OCI-LY1 (cell line): ENCODE measurements around the gene NKX2-3.

Experiments
- CTCF ChIP-seq: fragments of 200-600 bp; sonication (generic), shearing (Covaris generic); IDR thresholded peaks from 2 replicates; pipeline ENCODE4 v1.5.1; 2017; ENCODE audit warnings: mild to moderate bottlenecking, antibody characterized with exemption, low read length, moderate library complexity, mixed read lengths
- EZH2 ChIP-seq: fragments of 200-600 bp; sonication (generic), shearing (Covaris generic); IDR thresholded peaks from 2 replicates; pipeline ENCODE4 v1.8.0; 2017; ENCODE audit warnings: borderline replicate concordance, mixed run types, mild to moderate bottlenecking, antibody characterized with exemption, low read length, moderate library complexity, mixed read lengths

DNA sequence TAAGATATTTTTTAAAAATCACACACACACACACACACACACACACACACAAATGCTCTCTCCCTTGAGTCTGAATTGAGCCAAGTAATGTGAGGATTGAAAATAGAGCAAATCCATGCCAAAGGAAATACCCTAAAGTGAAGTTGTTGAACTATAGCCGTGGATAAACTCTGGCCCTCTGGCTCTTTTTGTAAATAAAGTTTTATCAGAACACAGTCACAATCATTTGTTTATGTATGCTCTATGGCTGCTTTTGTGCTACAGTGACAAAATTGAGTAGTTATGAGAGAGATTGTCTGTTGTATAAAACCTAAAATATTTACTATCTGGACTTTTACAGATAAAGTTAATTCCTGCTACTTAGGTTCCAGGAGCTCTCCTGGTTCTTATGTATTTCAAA lies 39.1 kb downstream of the NKX2-3 start:
- TF ChIP-seq CTCF (no peak), EZH2 (no peak)
